ENCODE data around the gene TNFRSF1A.

- TF ChIP-seq EZH2 (IDR thresholded peaks at IDR 0.05), result no peak
- TF ChIP-seq CTCF (IDR thresholded peaks at IDR 0.05), result no peak
- TF ChIP-seq EZH2phosphoT487 (IDR thresholded peaks at IDR 0.05), result no peak
Observed at GRCh38 chr12:6356374-6356820, 14.5 kb upstream of the TNFRSF1A start.

Measured in neural progenitor cell (in vitro differentiated cells).